H1 (cell line): Measurements from ENCODE around the gene NUDT3. TPM values are rescaled to one million over a fixed set of nuclear protein-coding genes. Genes with fewer than 3 reads are reported as not detected.

Experiments used
- CTCF ChIA-PET: fragments of 300-600 bp; sonication (Branson Sonifier 250); formaldehyde crosslinking; loops from one replicate; lab custom pipeline; 2021; ENCODE audit not compliant: partially characterized antibody; lab: Charles Lee
- POLR2A ChIA-PET: fragments of 300-600 bp; sonication (Branson Sonifier 250); formaldehyde crosslinking; loops from one replicate; lab custom pipeline; 2021; ENCODE audit warnings: inconsistent platforms; ENCODE audit not compliant: partially characterized antibody; lab: Charles Lee
- DNase-seq, 2 experiments: peaks; one replicate each; pipeline versions ENCODE4 v3.0.0 to v3.0.0-alpha.2; 2010 to 2022; ENCODE audit warnings: low spot score in 2 of 2, low read depth in 1 of 2, mixed read lengths in 1 of 2
- FAIRE-seq: peaks from 2 replicates; lab custom pipeline; 2011; peaks lifted over from hg19 to GRCh38; lab: Jason Lieb, UNC
- H2AFZ ChIP-seq: 2 replicates; pipeline ENCODE4 v1.8.1; 2012; ENCODE audit warnings: low read length, inconsistent platforms
- H2AK5ac ChIP-seq: 2 replicates; pipeline ENCODE4 v1.6.1; 2013; ENCODE audit warnings: low read depth, low read length
- H2BK120ac ChIP-seq: replicated peaks from 2 replicates; pipeline ENCODE3; 2013; ENCODE audit warnings: low read depth, low read length, inconsistent platforms
- H2BK12ac ChIP-seq: 2 replicates; pipeline ENCODE4 v1.6.1; 2013; ENCODE audit warnings: low read depth, low read length
- H2BK15ac ChIP-seq: 2 replicates; pipeline ENCODE4 v1.6.1; 2013; ENCODE audit warnings: low read length
- H2BK20ac ChIP-seq: 2 replicates; pipeline ENCODE4 v1.6.1; 2013; ENCODE audit warnings: low read length
- H2BK5ac ChIP-seq: 2 replicates; pipeline ENCODE4 v1.6.1; 2013; ENCODE audit warnings: low read depth, low read length
- H3K14ac ChIP-seq: 2 replicates; pipeline ENCODE4 v1.6.1; 2013; ENCODE audit warnings: inconsistent platforms; ENCODE audit not compliant: insufficient read length
- H3K18ac ChIP-seq: 2 replicates; pipeline ENCODE4 v1.6.1; 2013; ENCODE audit warnings: low read length; ENCODE audit errors: extremely low read depth
- H3K23ac ChIP-seq: 2 replicates; pipeline ENCODE4 v1.6.1; 2013; ENCODE audit warnings: inconsistent platforms; ENCODE audit not compliant: insufficient read length
- H3K23me2 ChIP-seq: 2 replicates; pipeline ENCODE4 v1.6.1; 2013; ENCODE audit warnings: low read depth, low read length
- H3K27ac ChIP-seq: 2 replicates; pipeline ENCODE4 v1.6.1; 2011; ENCODE audit warnings: low read depth, low read length, inconsistent platforms
- H3K27me3 ChIP-seq, 4 experiments: replicated peaks in 1 of 4; 1 replicate in 1 of 4; 2 replicates in 3 of 4; pipeline versions ENCODE4 v1.6.1 to v1.8.1; 2011 to 2013; ENCODE audit warnings: low read length in 3 of 4, mild to moderate bottlenecking in 3 of 4, inconsistent platforms in 2 of 4, mixed read lengths in 2 of 4, moderate library complexity in 1 of 4; ENCODE audit not compliant: control insufficient read depth in 3 of 4, insufficient read depth in 3 of 4; ENCODE audit errors: extremely low read depth in 1 of 4
- H3K36me3 ChIP-seq, 4 experiments: 2 replicates each; pipeline versions ENCODE4 v1.6.1 to v1.8.1; 2011 to 2013; ENCODE audit warnings: mild to moderate bottlenecking in 4 of 4, low read length in 3 of 4, moderate library complexity in 2 of 4, control low read depth in 1 of 4, inconsistent platforms in 1 of 4; ENCODE audit not compliant: insufficient read depth in 4 of 4, control insufficient read depth in 2 of 4
- H3K4ac ChIP-seq: replicated peaks from 2 replicates; pipeline ENCODE3; 2013; ENCODE audit warnings: low read length, low read depth, mixed read lengths, inconsistent platforms; ENCODE audit not compliant: insufficient read length
- H3K4me1 ChIP-seq, 4 experiments: replicated peaks in 1 of 4; 1 replicate in 1 of 4; 2 replicates in 3 of 4; pipeline versions ENCODE4 v1.6.1 to v1.8.1; 2011 to 2013; ENCODE audit warnings: low read length in 3 of 4, inconsistent platforms in 2 of 4, mixed read lengths in 1 of 4; ENCODE audit not compliant: insufficient read depth in 4 of 4, control insufficient read depth in 3 of 4
- H3K4me2 ChIP-seq, 2 experiments: 2 replicates each; pipeline versions ENCODE4 v1.6.1 to v1.8.1; 2011 to 2013; ENCODE audit warnings: low read depth in 2 of 2, low read length in 2 of 2, control low read depth in 1 of 2, inconsistent platforms in 1 of 2, mild to moderate bottlenecking in 1 of 2; ENCODE audit not compliant: insufficient read depth in 1 of 2
- H3K4me3 ChIP-seq, 4 experiments: fragments of 200-600, 300-600 bp in 1 of 4; sonication (generic), shearing (Covaris generic), sonication (Bioruptor Twin) in 1 of 4; 2 replicates each; pipeline versions ENCODE4 v1.5.1 to v1.8.1; 2011 to 2016; ENCODE audit warnings: low read length in 4 of 4, low read depth in 3 of 4, control low read depth in 2 of 4, inconsistent platforms in 2 of 4, mild to moderate bottlenecking in 2 of 4, mixed read lengths in 1 of 4, moderate library complexity in 1 of 4; ENCODE audit not compliant: insufficient read depth in 2 of 4; ENCODE audit errors: extremely low read depth in 1 of 4
- H3K56ac ChIP-seq: replicated peaks from 2 replicates; pipeline ENCODE3; 2013; ENCODE audit warnings: low read depth, mild to moderate bottlenecking, mixed read lengths, low read length, inconsistent platforms; ENCODE audit not compliant: insufficient read length
- H3K79me1 ChIP-seq: 2 replicates; pipeline ENCODE4 v1.6.1; 2013; ENCODE audit warnings: low read depth, low read length, control low read depth
- H3K79me2 ChIP-seq, 2 experiments: 2 replicates each; pipeline versions ENCODE4 v1.6.1 to v1.8.1; 2012 to 2013; ENCODE audit warnings: low read length in 2 of 2, mild to moderate bottlenecking in 2 of 2, inconsistent platforms in 1 of 2; ENCODE audit not compliant: insufficient read depth in 2 of 2, control insufficient read depth in 1 of 2
- H3K9ac ChIP-seq, 4 experiments: replicated peaks in 1 of 4; 1 replicate in 1 of 4; 2 replicates in 3 of 4; pipeline versions ENCODE4 v1.6.1 to v1.8.1; 2011 to 2013; ENCODE audit warnings: low read depth in 3 of 4, low read length in 3 of 4, control low read depth in 2 of 4, mild to moderate bottlenecking in 2 of 4, moderate library complexity in 2 of 4, inconsistent platforms in 1 of 4; ENCODE audit errors: extremely low read depth in 1 of 4
- H3K9me3 ChIP-seq, 2 experiments: 2 replicates each; pipeline versions ENCODE4 v1.6.1 to v1.8.1; 2012 to 2013; ENCODE audit warnings: mild to moderate bottlenecking in 2 of 2, moderate library complexity in 2 of 2, control low read depth in 1 of 2, inconsistent platforms in 1 of 2, low read depth in 1 of 2, low read length in 1 of 2, mixed read lengths in 1 of 2; ENCODE audit not compliant: insufficient read depth in 2 of 2
- H4K20me1 ChIP-seq, 2 experiments: replicated peaks in 1 of 2; 2 replicates each; pipeline versions ENCODE3 to v1.8.1; 2011 to 2013; ENCODE audit warnings: inconsistent platforms in 2 of 2, low read length in 2 of 2, mild to moderate bottlenecking in 1 of 2; ENCODE audit not compliant: insufficient read depth in 2 of 2, control insufficient read depth in 1 of 2
- H4K5ac ChIP-seq: 2 replicates; pipeline ENCODE4 v1.6.1; 2013; ENCODE audit warnings: low read length, low read depth, mixed read lengths, inconsistent platforms; ENCODE audit not compliant: insufficient read length
- H4K8ac ChIP-seq: 2 replicates; pipeline ENCODE4 v1.8.0; 2013; ENCODE audit warnings: mild to moderate bottlenecking, moderate library complexity, low read length, inconsistent platforms; ENCODE audit not compliant: insufficient read depth; ENCODE audit errors: extremely low read depth
- H4K91ac ChIP-seq: replicated peaks from 2 replicates; pipeline ENCODE3; 2013; ENCODE audit warnings: low read length, mixed read lengths, inconsistent platforms; ENCODE audit not compliant: insufficient read length
- SUZ12 ChIP-seq: fragments of 200-600 bp; sonication (generic); IDR thresholded peaks from 2 replicates; pipeline ENCODE4 v1.6.1; 2012; ENCODE audit warnings: mild to moderate bottlenecking, inconsistent platforms, low read length, moderate library complexity, mixed read lengths
- WGBS, 2 experiments: shearing (Covaris generic) in 1 of 2; methylation state at CpG; one replicate each; pipeline versions ENCODE4 v1.1.6 to v1.1.7; 2013 to 2015; ENCODE audit warnings: low lambda C conversion rate in 2 of 2, mixed read lengths in 2 of 2, inconsistent platforms in 1 of 2, low coverage in 1 of 2, missing lambda C conversion rate in 1 of 2; ENCODE audit not compliant: insufficient replicate concordance in 2 of 2, insufficient coverage in 1 of 2, insufficient read length in 1 of 2; ENCODE audit errors: extremely low coverage in 1 of 2, missing lambda C conversion rate in 1 of 2; 5-methylcytosine and 5-hydroxymethylcytosine counted together
- polyA plus RNA-seq, 7 experiments: library from polyadenylated mRNA; depleted of rRNA in 3 of 7; stranded (reverse) in 5 of 7; unstranded in 2 of 7; fragments of >200 nt in 5 of 7; fragments of 200-250 nt in 2 of 7; gene quantifications; 1 replicate in 5 of 7; 2 replicates in 1 of 7; 4 replicates in 1 of 7; pipeline versions ENCODE4 v1.2.1 to v1.2.3, GENCODE V29; 2011 to 2013; ENCODE audit warnings: missing spikeins in 2 of 7, mixed read lengths in 2 of 7
- total RNA-seq: library from RNA; stranded (reverse); fragmentation: NEBNext Ultra II Directional; extraction: Animal tissue kit (Norgen Biotek cat#: 25700); gene quantifications from 2 replicates; pipeline ENCODE4 v1.2.1, GENCODE V29; 2021

The NUDT3 gene
- total and polyA plus RNA-seq, 2 of the 8 experiments (the other 6 are each of a cell fraction or from before 2014, with no cell fraction given), result 14.1 to 36.9 TPM

- no peak overlapping the region for H2BK12ac ChIP-seq
- H3K9me3 ChIP-seq, result no peaks in the 10 kb centered on the region
- H3K18ac ChIP-seq, result no peak overlapping the region
- no peak overlapping the region for H2AFZ ChIP-seq
- no peak overlapping the region for H3K4ac ChIP-seq
- no peaks in the 10 kb centered on the region for H3K23me2 ChIP-seq
- no peak overlapping the region for H3K14ac ChIP-seq
- no peak overlapping the region for H2BK20ac ChIP-seq
- H4K5ac ChIP-seq, result no peak overlapping the region
- H2BK5ac ChIP-seq, result no peak overlapping the region
- H3K23ac ChIP-seq, result no peak overlapping the region
- H3K4me3 ChIP-seq, result no peak overlapping the region
- H3K4me2 ChIP-seq, result no peak overlapping the region
- H4K91ac ChIP-seq, result no peak overlapping the region
- POLR2A ChIA-PET, result interaction anchor here (0.6 to 2.0 kb wide), 6 partner anchors 10 to 149 kb away, joined by 3 to 6 read pairs (median 3); partner anchors contain the start of genes HMGA1 and RPS10
- no peaks in the 10 kb centered on the region for H3K27me3 ChIP-seq
- DNase-seq (no peak), FAIRE-seq (no peak)
- H4K8ac ChIP-seq, result no peak overlapping the region
- no peaks in the 10 kb centered on the region for H3K36me3 ChIP-seq
- H3K79me2 ChIP-seq, result no peaks in the 10 kb centered on the region
- no peak overlapping the region for H3K56ac ChIP-seq
- no peaks in the 10 kb centered on the region for H3K4me1 ChIP-seq
- H4K20me1 ChIP-seq, result no peaks in the 10 kb centered on the region
- no peak overlapping the region for H2BK15ac ChIP-seq
- no peak overlapping the region for H3K27ac ChIP-seq
- H2AK5ac ChIP-seq, result no peak overlapping the region
- no peak overlapping the region for H2BK120ac ChIP-seq
- CTCF ChIA-PET, result interaction anchor here (0.8 to 2.9 kb wide), 5 partner anchors 28 to 281 kb away, joined by 3 to 7 read pairs (median 5); no protein-coding TSS in a partner anchor
- TF ChIP-seq SUZ12, result no peak
- TF ChIP-seq, all 59 proteins: peak for 0
- no peak overlapping the region for H3K9ac ChIP-seq
- 90% methylated on average over 10 of the region's 10 CpGs; no CpG with 5 or more reads in 1 of the 2 experiments for WGBS, 2 experiments
- no peaks in the 10 kb centered on the region for H3K79me1 ChIP-seq
Observed at GRCh38 chr6:34276881-34277762, 115.3 kb downstream of the NUDT3 start.
